K562 (cell line): ENCODE measurements around the gene PFKL. TPM values are rescaled to one million over a fixed set of nuclear protein-coding genes. Genes with fewer than 3 reads are reported as not detected.

ENCODE experiments used
- BCLAF1 ChIP-seq, 2 experiments: fragments of 450-650 bp in 1 of 2; IDR thresholded peaks; 2 replicates each; pipeline ENCODE4 v1.6.1; 2011 to 2017; ENCODE audit warnings: low read depth in 2 of 2, antibody characterized with exemption in 1 of 2, borderline replicate concordance in 1 of 2, low read length in 1 of 2, mild to moderate bottlenecking in 1 of 2, mixed read lengths in 1 of 2; ENCODE audit not compliant: control insufficient read depth in 1 of 2
- BRF1 ChIP-seq: IDR thresholded peaks from 3 replicates; pipeline ENCODE4 v1.6.1; 2011; ENCODE audit warnings: borderline replicate concordance, mild to moderate bottlenecking; ENCODE audit not compliant: insufficient read length; ENCODE audit errors: extremely low read depth
- DLX4 ChIP-seq: fragments of 250-450 bp; sonication (Bioruptor Pico); IDR thresholded peaks from 2 replicates; pipeline ENCODE4 v1.6.1; 2021; ENCODE audit warnings: mild to moderate bottlenecking
- HDAC6 ChIP-seq: IDR thresholded peaks from 2 replicates; pipeline ENCODE4 v1.6.1; 2012; ENCODE audit warnings: low read depth, mild to moderate bottlenecking, control low read depth, inconsistent platforms, low read length, moderate library complexity
- NFXL1 ChIP-seq: fragments of 450-650 bp; formaldehyde crosslinking; IDR thresholded peaks from 2 replicates; pipeline ENCODE4 v1.4.0; 2021; ENCODE audit warnings: mild to moderate bottlenecking
- RBM34 ChIP-seq: fragments of 200-400 bp; formaldehyde crosslinking; IDR thresholded peaks from 2 replicates; pipeline ENCODE4 v1.6.1; 2018; ENCODE audit warnings: low read length, borderline replicate concordance; ENCODE audit not compliant: insufficient read depth
- REST ChIP-seq, 2 experiments: fragments of 450-650 bp; formaldehyde crosslinking in 1 of 2; IDR thresholded peaks; 2 replicates each; pipeline versions ENCODE4 v1.4.0 to v1.6.1; 2014 to 2020; ENCODE audit warnings: mild to moderate bottlenecking in 2 of 2, borderline replicate concordance in 1 of 2, low read depth in 1 of 2
- USF2 ChIP-seq: sonication (generic); formaldehyde crosslinking; IDR thresholded peaks from 2 replicates; pipeline ENCODE4 v1.5.0; 2020; ENCODE audit warnings: missing genetic modification reagents
- ZFP36 ChIP-seq: fragments of 150-350 bp; IDR thresholded peaks from 2 replicates; pipeline ENCODE4 v1.6.1; 2018; ENCODE audit warnings: low read length, low read depth; ENCODE audit not compliant: partially characterized antibody
- ZNF655 ChIP-seq: fragments of 250-450 bp; sonication (Bioruptor Pico); IDR thresholded peaks from 2 replicates; pipeline ENCODE4 v1.5.0; 2021
- polyA plus RNA-seq, 8 experiments: library from polyadenylated mRNA; depleted of rRNA in 4 of 8; stranded (reverse) in 5 of 8; unstranded in 3 of 8; fragments of >200 nt; fragmentation: Nextera tagmentation in 2 of 8; fragmentation: Illumina TruSeq in 1 of 8; extraction: Ambion mirVana in 2 of 8; extraction: Trizol in 1 of 8; gene quantifications; 2 replicates each; pipeline versions ENCODE4 v1.2.1 to v1.2.3, GENCODE V29; 2011 to 2014; ENCODE audit warnings: inconsistent platforms in 1 of 8, missing spikeins in 1 of 8
- total RNA-seq, 7 experiments: library from RNA; depleted of rRNA in 6 of 7; stranded (reverse); fragments of >200 nt in 6 of 7; fragmentation: Illumina TruSeq in 2 of 7; extraction: Trizol in 2 of 7; gene quantifications; 2 replicates each; pipeline versions ENCODE4 v1.2.1 to v1.2.3, GENCODE V29; 2011 to 2021; ENCODE audit warnings: low replicate concordance in 1 of 7

PFKL gene
- total and polyA plus RNA-seq, 9 of the 15 experiments (the other 6 are each of a cell fraction or from before 2014, with no cell fraction given): 1.1 to 124 (median 45.6) TPM

- TF ChIP-seq BCLAF1 (IDR thresholded peaks at IDR 0.05; ENCODE audit: borderline replicate concordance in 1 of 2, control insufficient read depth in 1 of 2, low read depth in 2 of 2, low read length in 1 of 2): no peak
- TF ChIP-seq ZNF655 (CRISPR knock-in tag): no peak
- no peak for TF ChIP-seq NFXL1 (CRISPR knock-in tag)
- TF ChIP-seq RBM34: no peak
- TF ChIP-seq REST (IDR thresholded peaks at IDR 0.05; ENCODE audit: borderline replicate concordance): peak; percentile 73
- TF ChIP-seq REST (CRISPR knock-in tag; IDR thresholded peaks at IDR 0.05; ENCODE audit: low read depth): no peak
- no peak for TF ChIP-seq HDAC6
- TF ChIP-seq BRF1: no peak
- TF ChIP-seq USF2: no peak
- peak; percentile 38 for TF ChIP-seq ZFP36
- no peak for TF ChIP-seq DLX4 (CRISPR knock-in tag)
Observed at GRCh38 chr21:44297525-44298290, 2.1 kb upstream of the PFKL start (continued).
